K562 (cell line): ENCODE results near the gene MRPL9. TPM values are rescaled to one million over a fixed set of nuclear protein-coding genes. Genes with fewer than 3 reads are reported as not detected.

ENCODE experiments used
- ATAC-seq: fragments of 200-7000 bp; cut with Tn5 transposase; 3 replicates; pipeline ENCODE4 v1.9.1; 2020; ENCODE audit warnings: moderate library complexity
- BruUV-seq: library from RNA; stranded (reverse); fragments of 400-500 nt; replicated peaks from 2 replicates; lab custom pipeline; 2021; lab: Mats Ljungman, UMichigan
- CTCF ChIA-PET: fragments of 300-600 bp; formaldehyde crosslinking; extraction: SDS; loops from one replicate; lab custom pipeline; 2021; ENCODE audit warnings: low intra/inter-chr PET ratio; lab: Yijun Ruan, JAX
- POLR2A ChIA-PET: fragments of 300-600, 350-650 bp; sonication (Branson Sonifier 250); formaldehyde crosslinking; extraction: SDS; loops from one replicate; lab custom pipeline; 2021; ENCODE audit warnings: antibody characterized with exemption, inconsistent platforms; lab: Yijun Ruan, JAX
- DNase-seq, 4 experiments: peaks; one replicate each; pipeline versions ENCODE4 v3.0.0 to v3.0.0-alpha.2; 2011 to 2018; ENCODE audit warnings: low spot score in 3 of 4, mixed read lengths in 3 of 4; ENCODE audit errors: extremely low read depth in 1 of 4
- FAIRE-seq: peaks from 2 replicates; lab custom pipeline; 2011; peaks lifted over from hg19 to GRCh38; lab: Jason Lieb, UNC
- H2AFZ ChIP-seq: 2 replicates; pipeline ENCODE4 v1.6.0; 2011; ENCODE audit warnings: low read depth, low read length, control low read depth, inconsistent platforms
- H3K27ac ChIP-seq: fragments of 200-600 bp; 3 replicates; pipeline ENCODE4 v1.8.0; 2011; ENCODE audit warnings: low read depth, mild to moderate bottlenecking, control low read depth, inconsistent platforms, low read length, moderate library complexity, mixed read lengths; ENCODE audit errors: extremely low read depth
- H3K27me3 ChIP-seq, 2 experiments: fragments of 300-600 bp in 1 of 2; 2 replicates in 1 of 2; 3 replicates in 1 of 2; pipeline versions ENCODE4 v1.6.0 to v1.8.0; 2011; ENCODE audit warnings: inconsistent platforms in 2 of 2, low read length in 2 of 2, mild to moderate bottlenecking in 1 of 2, mixed read lengths in 1 of 2, moderate library complexity in 1 of 2; ENCODE audit not compliant: control insufficient read depth in 2 of 2, insufficient read depth in 2 of 2
- H3K36me3 ChIP-seq: fragments of 300-600 bp; 3 replicates; pipeline ENCODE4 v1.8.0; 2011; ENCODE audit warnings: mild to moderate bottlenecking, low read length, inconsistent platforms; ENCODE audit not compliant: control insufficient read depth, insufficient read depth
- H3K4me1 ChIP-seq, 2 experiments: fragments of 200-600 bp in 1 of 2; replicated peaks in 1 of 2; 2 replicates in 1 of 2; 3 replicates in 1 of 2; pipeline versions ENCODE4 v1.5.1 to v1.8.0; 2011; ENCODE audit warnings: inconsistent platforms in 2 of 2, low read length in 2 of 2, mild to moderate bottlenecking in 1 of 2, mixed read lengths in 1 of 2, moderate library complexity in 1 of 2; ENCODE audit not compliant: control insufficient read depth in 2 of 2, insufficient read depth in 2 of 2
- H3K4me2 ChIP-seq: 2 replicates; pipeline ENCODE4 v1.6.1; 2011; ENCODE audit warnings: low read length, control low read depth, inconsistent platforms, mixed read lengths; ENCODE audit not compliant: insufficient read depth
- H3K4me3 ChIP-seq: fragments of 200-600 bp; sonication (generic), shearing (Covaris generic); 2 replicates; pipeline ENCODE4 v1.5.1; 2016; ENCODE audit warnings: control low read depth, inconsistent platforms
- H3K79me2 ChIP-seq: fragments of 200-600 bp; 3 replicates; pipeline ENCODE4 v1.8.0; 2011; ENCODE audit warnings: low read length, inconsistent platforms; ENCODE audit not compliant: control insufficient read depth, insufficient read depth
- H3K9ac ChIP-seq, 2 experiments: 2 replicates each; pipeline versions ENCODE4 v1.6.0 to v1.6.1; 2011; ENCODE audit warnings: low read depth in 2 of 2, low read length in 2 of 2, control low read depth in 1 of 2, inconsistent platforms in 1 of 2, mild to moderate bottlenecking in 1 of 2, mixed read lengths in 1 of 2; ENCODE audit not compliant: insufficient read depth in 1 of 2
- H3K9me1 ChIP-seq: one replicate; pipeline ENCODE4 v1.6.0; 2011; ENCODE audit warnings: inconsistent platforms, mild to moderate bottlenecking, low read length, moderate library complexity; ENCODE audit not compliant: control insufficient read depth, insufficient read depth
- H3K9me3 ChIP-seq: replicated peaks from 2 replicates; pipeline ENCODE4 v1.5.1; 2011; ENCODE audit warnings: low read depth, low read length, inconsistent platforms; ENCODE audit not compliant: control insufficient read depth, insufficient read depth
- H4K20me1 ChIP-seq: replicated peaks from 2 replicates; pipeline ENCODE4 v1.6.1; 2011; ENCODE audit warnings: low read length, inconsistent platforms, mixed read lengths; ENCODE audit not compliant: control insufficient read depth, insufficient read depth
- ARID1B ChIP-seq: fragments of 450-650 bp; IDR thresholded peaks from 2 replicates; pipeline ENCODE4 v1.6.1; 2016; ENCODE audit warnings: antibody characterized with exemption, mild to moderate bottlenecking, inconsistent platforms
- C11orf30 ChIP-seq: fragments of 450-650 bp; IDR thresholded peaks from 2 replicates; pipeline ENCODE4 v1.6.1; 2016; ENCODE audit warnings: low read depth, mild to moderate bottlenecking
- DACH1 ChIP-seq: fragments of 450-650 bp; IDR thresholded peaks from 2 replicates; pipeline ENCODE4 v1.6.1; 2018; ENCODE audit not compliant: partially characterized antibody
- EZH2 ChIP-seq: IDR thresholded peaks from 2 replicates; pipeline ENCODE4 v1.6.1; 2012; ENCODE audit warnings: low read depth, mild to moderate bottlenecking, inconsistent platforms, low read length, borderline replicate concordance
- KLF6 ChIP-seq: fragments of 250-450 bp; sonication (Bioruptor Pico); IDR thresholded peaks from 2 replicates; pipeline ENCODE4 v1.4.0; 2020; ENCODE audit warnings: mild to moderate bottlenecking, moderate library complexity, borderline replicate concordance
- MAFG ChIP-seq: fragments of 450-650 bp; conservative IDR thresholded peaks from 2 replicates; pipeline ENCODE4 v1.6.1; 2016; ENCODE audit warnings: missing genetic modification characterization, missing compliant biosample characterization
- MCM7 ChIP-seq, 2 experiments: fragments of 450-650 bp; IDR thresholded peaks; 2 replicates each; pipeline ENCODE4 v1.6.1; 2016 to 2018
- NFATC3 ChIP-seq: fragments of 450-650 bp; IDR thresholded peaks from 2 replicates; pipeline ENCODE4 v1.6.1; 2017; ENCODE audit warnings: mild to moderate bottlenecking
- NONO ChIP-seq, 2 experiments: fragments of 200-400 bp in 1 of 2; fragments of 450-650 bp in 1 of 2; formaldehyde crosslinking in 1 of 2; IDR thresholded peaks; 2 replicates each; pipeline ENCODE4 v1.6.1; 2017; ENCODE audit warnings: low read depth in 2 of 2, mild to moderate bottlenecking in 2 of 2, moderate library complexity in 2 of 2, low read length in 1 of 2
- RFX1 ChIP-seq: fragments of 450-650 bp; IDR thresholded peaks from 2 replicates; pipeline ENCODE4 v1.6.1; 2016; ENCODE audit warnings: mild to moderate bottlenecking, moderate library complexity
- SAFB ChIP-seq: fragments of 200-400 bp; formaldehyde crosslinking; IDR thresholded peaks from 2 replicates; pipeline ENCODE4 v1.6.1; 2017; ENCODE audit warnings: low read depth, low read length, borderline replicate concordance
- TCF3 ChIP-seq: sonication (generic); formaldehyde crosslinking; IDR thresholded peaks from 2 replicates; pipeline ENCODE4 v1.4.0; 2020; ENCODE audit warnings: mild to moderate bottlenecking, missing genetic modification reagents
- ZBTB1 ChIP-seq: sonication (generic); formaldehyde crosslinking; IDR thresholded peaks from 2 replicates; pipeline ENCODE4 v1.8.1; 2023; ENCODE audit warnings: missing genetic modification reagents, low read depth, mild to moderate bottlenecking, borderline replicate concordance
- ZNF134 ChIP-seq: fragments of 250-450 bp; sonication (Bioruptor Pico); conservative IDR thresholded peaks from 2 replicates; pipeline ENCODE4 v1.4.0; 2020
- ZNF586 ChIP-seq: fragments of 450-650 bp; formaldehyde crosslinking; conservative IDR thresholded peaks from 2 replicates; pipeline ENCODE4 v1.4.0; 2020; ENCODE audit warnings: mild to moderate bottlenecking, moderate library complexity
- WGBS: fragments of 100-300 bp; shearing (Covaris generic); methylation state at CpG from one replicate; pipeline ENCODE4 v1.1.6; 2016; ENCODE audit warnings: low coverage, mixed read lengths; ENCODE audit not compliant: insufficient coverage; ENCODE audit errors: missing lambda C conversion rate; 5-methylcytosine and 5-hydroxymethylcytosine counted together
- in situ Hi-C: fragments of 300-500 bp; cut with MboI; formaldehyde crosslinking; loops from 4 replicates; pipeline ENCODE4 v1.15.0; 2018; ENCODE audit warnings: inconsistent platforms, mixed read lengths
- intact Hi-C: fragments of 100-400 bp; cut with micrococcal nuclease; formaldehyde crosslinking; loops from 2 replicates; pipeline ENCODE4 v1.14.2; 2022
- polyA plus RNA-seq, 8 experiments: library from polyadenylated mRNA; depleted of rRNA in 4 of 8; stranded (reverse) in 5 of 8; unstranded in 3 of 8; fragments of >200 nt; fragmentation: Nextera tagmentation in 2 of 8; fragmentation: Illumina TruSeq in 1 of 8; extraction: Ambion mirVana in 2 of 8; extraction: Trizol in 1 of 8; gene quantifications; 2 replicates each; pipeline versions ENCODE4 v1.2.1 to v1.2.3, GENCODE V29; 2011 to 2014; ENCODE audit warnings: inconsistent platforms in 1 of 8, missing spikeins in 1 of 8
- total RNA-seq, 7 experiments: library from RNA; depleted of rRNA in 6 of 7; stranded (reverse); fragments of >200 nt in 6 of 7; fragmentation: Illumina TruSeq in 2 of 7; extraction: Trizol in 2 of 7; gene quantifications; 2 replicates each; pipeline versions ENCODE4 v1.2.1 to v1.2.3, GENCODE V29; 2011 to 2021; ENCODE audit warnings: low replicate concordance in 1 of 7
- TF ChIP-seq, protein P1 (sequence below): fragments of 250-450 bp; sonication (Bioruptor Pico); IDR thresholded peaks from 2 replicates; pipeline ENCODE4 v1.6.1; 2021; ENCODE audit warnings: mild to moderate bottlenecking
- TF ChIP-seq, protein P2 (sequence below): fragments of 450-650 bp; formaldehyde crosslinking; IDR thresholded peaks from 2 replicates; pipeline ENCODE4 v1.4.0; 2020; ENCODE audit warnings: mild to moderate bottlenecking, moderate library complexity
- TF ChIP-seq, protein P3 (sequence below): fragments of 250-450 bp; sonication (Bioruptor Pico); IDR thresholded peaks from 2 replicates; pipeline ENCODE4 v1.5.0; 2021; ENCODE audit warnings: mild to moderate bottlenecking, borderline replicate concordance

The MRPL9 gene
- total and polyA plus RNA-seq, 9 of the 15 experiments (the other 6 are each of a cell fraction or from before 2014, with no cell fraction given): 38.0 to 162 (median 111) TPM

DNA sequence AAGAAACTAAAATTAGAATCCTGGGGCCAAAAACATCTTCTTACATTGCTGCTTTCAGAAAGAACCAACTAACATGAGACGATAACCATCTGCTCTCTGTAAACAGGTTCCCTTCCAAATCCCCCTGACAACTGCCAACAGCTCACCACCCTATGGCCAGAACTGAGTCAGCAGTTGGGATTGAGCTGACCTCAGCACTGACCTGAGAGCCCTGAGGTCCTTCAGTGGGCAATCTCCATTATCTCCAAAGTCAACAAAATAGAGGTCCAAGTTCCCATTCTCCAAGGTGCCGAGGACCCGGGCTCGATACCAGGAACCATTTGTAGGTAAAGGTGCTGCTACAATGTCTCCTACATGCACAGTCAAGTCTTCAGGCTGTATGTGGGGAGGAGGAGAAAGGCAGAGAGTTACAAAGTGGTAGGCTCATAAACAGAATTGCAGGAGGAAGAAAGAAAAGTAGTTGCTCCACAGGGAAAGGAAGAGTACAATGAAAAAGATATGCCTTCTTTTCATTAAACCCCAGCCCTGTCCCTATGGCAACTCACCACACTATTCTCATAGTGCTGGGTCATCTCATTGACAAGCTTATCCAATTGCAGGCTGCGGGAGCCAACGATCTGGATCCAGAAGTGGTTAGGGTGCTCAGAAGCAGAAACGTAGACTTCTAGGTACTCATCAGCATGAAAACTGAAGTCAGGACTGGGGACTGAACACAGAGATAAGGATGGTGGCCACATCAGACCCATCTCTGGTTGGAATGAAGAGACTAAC lies 12.8 kb upstream of the MRPL9 start:
- DNase-seq (peak in 3 of 4 experiments; percentile 27 to 68 (median 56)), ATAC-seq (peak; percentile 51; the same call in 2 of the 3 replicates), FAIRE-seq (peak; percentile 71)
- peak overlapping the region; percentile 57 for H3K4me2 ChIP-seq
- ChIA-PET CTCF (no interaction called here), POLR2A (interaction anchor here (0.6 to 2.0 kb wide), 4 partner anchors 11 to 24 kb away, joined by 3 to 11 read pairs (median 4); no protein-coding TSS in a partner anchor)
- H3K4me3 ChIP-seq: no peak overlapping the region
- no peaks in the 10 kb centered on the region for H3K9me1 ChIP-seq
- peak overlapping the region; percentile 29; the same call in 2 of the 3 replicates for H3K27ac ChIP-seq
- WGBS: 25% methylated on average over 7 of the region's 7 CpGs
- peaks cover 10% of the 10 kb centered on the region; the same call in 2 of the 3 replicates for H3K36me3 ChIP-seq
- in situ Hi-C loops (no loop called here), intact Hi-C loops (no loop called here)
- H3K9me3 ChIP-seq: 0 out of 2 replicates have a peak, but pooled peaks cover 2% of the 10 kb centered on the region
- H3K79me2 ChIP-seq: no peaks in the 10 kb centered on the region
- 0 out of 2 replicates have a peak, but pooled peaks cover 2% of the 10 kb centered on the region for H4K20me1 ChIP-seq
- peaks cover 21 to 38% of the 10 kb centered on the region in 2 experiments for H3K4me1 ChIP-seq
- BruUV-seq: no TSS peak
- no peak overlapping the region; the same call in 1 of the 2 replicates for H2AFZ ChIP-seq
- no peak overlapping the region for H3K9ac ChIP-seq
- H3K27me3 ChIP-seq: no peaks in the 10 kb centered on the region
- no peak for TF ChIP-seq MCM7 (IDR thresholded peaks at IDR 0.05)
- TF ChIP-seq TCF3 (CRISPR knock-in tag): peak; percentile 27; the same call in 1 of the 2 replicates
- TF ChIP-seq KLF6 (CRISPR knock-in tag): no peak
- TF ChIP-seq, protein P1, sequence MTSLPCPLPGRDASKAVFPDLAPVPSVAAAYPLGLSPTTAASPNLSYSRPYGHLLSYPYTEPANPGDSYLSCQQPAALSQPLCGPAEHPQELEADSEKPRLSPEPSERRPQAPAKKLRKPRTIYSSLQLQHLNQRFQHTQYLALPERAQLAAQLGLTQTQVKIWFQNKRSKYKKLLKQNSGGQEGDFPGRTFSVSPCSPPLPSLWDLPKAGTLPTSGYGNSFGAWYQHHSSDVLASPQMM (CRISPR knock-in tag): no peak
- TF ChIP-seq NONO (IDR thresholded peaks at IDR 0.05; ENCODE audit: low read depth in 2 of 2, low read length in 1 of 2): no peak
- no peak for TF ChIP-seq EZH2
- TF ChIP-seq ZBTB1 (CRISPR knock-in tag): no peak
- no peak for TF ChIP-seq SAFB
- no peak for TF ChIP-seq ZNF134 (CRISPR knock-in tag)
- no peak for TF ChIP-seq NFATC3
- peak; percentile 83 for TF ChIP-seq RFX1
- TF ChIP-seq, protein P2, sequence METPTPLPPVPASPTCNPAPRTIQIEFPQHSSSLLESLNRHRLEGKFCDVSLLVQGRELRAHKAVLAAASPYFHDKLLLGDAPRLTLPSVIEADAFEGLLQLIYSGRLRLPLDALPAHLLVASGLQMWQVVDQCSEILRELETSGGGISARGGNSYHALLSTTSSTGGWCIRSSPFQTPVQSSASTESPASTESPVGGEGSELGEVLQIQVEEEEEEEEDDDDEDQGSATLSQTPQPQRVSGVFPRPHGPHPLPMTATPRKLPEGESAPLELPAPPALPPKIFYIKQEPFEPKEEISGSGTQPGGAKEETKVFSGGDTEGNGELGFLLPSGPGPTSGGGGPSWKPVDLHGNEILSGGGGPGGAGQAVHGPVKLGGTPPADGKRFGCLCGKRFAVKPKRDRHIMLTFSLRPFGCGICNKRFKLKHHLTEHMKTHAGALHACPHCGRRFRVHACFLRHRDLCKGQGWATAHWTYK (CRISPR knock-in tag): no peak
- TF ChIP-seq ARID1B: no peak
- TF ChIP-seq, protein P3, sequence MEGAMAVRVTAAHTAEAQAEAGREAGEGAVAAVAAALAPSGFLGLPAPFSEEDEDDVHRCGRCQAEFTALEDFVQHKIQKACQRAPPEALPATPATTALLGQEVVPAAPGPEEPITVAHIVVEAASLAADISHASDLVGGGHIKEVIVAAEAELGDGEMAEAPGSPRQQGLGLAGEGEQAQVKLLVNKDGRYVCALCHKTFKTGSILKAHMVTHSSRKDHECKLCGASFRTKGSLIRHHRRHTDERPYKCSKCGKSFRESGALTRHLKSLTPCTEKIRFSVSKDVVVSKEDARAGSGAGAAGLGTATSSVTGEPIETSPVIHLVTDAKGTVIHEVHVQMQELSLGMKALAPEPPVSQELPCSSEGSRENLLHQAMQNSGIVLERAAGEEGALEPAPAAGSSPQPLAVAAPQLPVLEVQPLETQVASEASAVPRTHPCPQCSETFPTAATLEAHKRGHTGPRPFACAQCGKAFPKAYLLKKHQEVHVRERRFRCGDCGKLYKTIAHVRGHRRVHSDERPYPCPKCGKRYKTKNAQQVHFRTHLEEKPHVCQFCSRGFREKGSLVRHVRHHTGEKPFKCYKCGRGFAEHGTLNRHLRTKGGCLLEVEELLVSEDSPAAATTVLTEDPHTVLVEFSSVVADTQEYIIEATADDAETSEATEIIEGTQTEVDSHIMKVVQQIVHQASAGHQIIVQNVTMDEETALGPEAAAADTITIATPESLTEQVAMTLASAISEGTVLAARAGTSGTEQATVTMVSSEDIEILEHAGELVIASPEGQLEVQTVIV: no peak
- TF ChIP-seq MAFG: no peak; the same call in 1 of the 2 replicates
- TF ChIP-seq C11orf30: peak; percentile 69
- TF ChIP-seq DACH1: no peak
- TF ChIP-seq ZNF586 (CRISPR knock-in tag): no peak
